B cell (primary cell): ENCODE results near the gene ANTXR2. TPM values are rescaled to one million over a fixed set of nuclear protein-coding genes. Genes with fewer than 3 reads are reported as not detected.

Source experiments
- ATAC-seq: fragments of 200-7000 bp; cut with Tn5 transposase; one replicate; pipeline ENCODE4 v1.10.0; 2021; ENCODE audit warnings: low read depth, mild to moderate bottlenecking, moderate number of reproducible peaks, moderate library complexity
- CTCF ChIA-PET: fragments of 350-600 bp; sonication (Branson Sonifier 250); formaldehyde crosslinking; loops from one replicate; lab custom pipeline; 2021; ENCODE audit warnings: antibody characterized with exemption, inconsistent platforms; lab: Charles Lee
- POLR2A ChIA-PET: fragments of 350-600 bp; sonication (Branson Sonifier 250); formaldehyde crosslinking; loops from one replicate; lab custom pipeline; 2021; ENCODE audit warnings: antibody characterized with exemption; lab: Charles Lee
- DNase-seq: peaks from one replicate; pipeline ENCODE4 v3.0.0; 2013
- H2AFZ ChIP-seq: 2 replicates; pipeline ENCODE4 v1.6.1; 2012; ENCODE audit warnings: mild to moderate bottlenecking, low read depth, low read length; ENCODE audit not compliant: insufficient read depth, poor library complexity, severe bottlenecking
- H3K27ac ChIP-seq, 2 donors: 1 replicate in 1 of 2; 2 replicates in 1 of 2; pipeline ENCODE4 v1.5.1; 2012 to 2013; ENCODE audit warnings: low read length in 2 of 2, mild to moderate bottlenecking in 2 of 2, moderate library complexity in 1 of 2
- H3K27me3 ChIP-seq, 4 experiments: fragments of 200-600 bp in 1 of 4; sonication (generic) in 1 of 4; replicated peaks in 1 of 4; 1 replicate in 2 of 4; 2 replicates in 2 of 4; pipeline versions ENCODE4 v1.6.1 to v1.7.0; 2013 to 2016; ENCODE audit warnings: low read length in 3 of 4, mild to moderate bottlenecking in 2 of 4, mixed read lengths in 1 of 4, moderate library complexity in 1 of 4; ENCODE audit not compliant: insufficient read depth in 4 of 4, control insufficient read depth in 3 of 4; ENCODE audit errors: control extremely low read depth in 1 of 4
- H3K36me3 ChIP-seq, 2 experiments: replicated peaks in 1 of 2; 1 replicate in 1 of 2; 2 replicates in 1 of 2; pipeline versions ENCODE4 v1.6.1 to v1.7.1; 2013; ENCODE audit warnings: low read length in 1 of 2; ENCODE audit not compliant: insufficient read depth in 2 of 2, control insufficient read depth in 1 of 2; ENCODE audit errors: control extremely low read depth in 1 of 2, extremely low read depth in 1 of 2
- H3K4me1 ChIP-seq, 2 donors: fragments of 200-600 bp in 1 of 2; sonication (generic) in 1 of 2; 1 replicate in 1 of 2; 2 replicates in 1 of 2; pipeline versions ENCODE4 v1.5.1 to v1.6.1; 2013 to 2017; ENCODE audit warnings: low read length in 2 of 2; ENCODE audit not compliant: control insufficient read depth in 2 of 2, insufficient read depth in 2 of 2
- H3K4me2 ChIP-seq: replicated peaks from 2 replicates; pipeline ENCODE3; 2012; ENCODE audit warnings: mild to moderate bottlenecking, low read depth, low read length; ENCODE audit not compliant: poor library complexity, severe bottlenecking
- H3K4me3 ChIP-seq, 5 experiments: fragments of 200-600 bp in 1 of 5; sonication (generic) in 1 of 5; 1 replicate in 3 of 5; 2 replicates in 2 of 5; pipeline versions ENCODE4 v1.5.1 to v1.7.0; 2011 to 2016; ENCODE audit warnings: low read length in 4 of 5, mild to moderate bottlenecking in 4 of 5, low read depth in 2 of 5, control low read depth in 1 of 5, moderate library complexity in 1 of 5; ENCODE audit not compliant: insufficient read depth in 1 of 5; ENCODE audit errors: control extremely low read depth in 1 of 5, extremely low read depth in 1 of 5
- H3K79me2 ChIP-seq: fragments of 200-600 bp; sonication (generic); one replicate; pipeline ENCODE4 v1.6.0; 2016; ENCODE audit warnings: low read length; ENCODE audit not compliant: control insufficient read depth, insufficient read depth
- H3K9ac ChIP-seq: fragments of 200-600 bp; sonication (generic); 2 replicates; pipeline ENCODE4 v1.6.1; 2017; ENCODE audit warnings: mild to moderate bottlenecking, low read length, moderate library complexity
- H3K9me3 ChIP-seq, 3 donors: one replicate each; pipeline versions ENCODE4 v1.6.1 to v1.7.1; 2013; ENCODE audit warnings: low read length in 2 of 3; ENCODE audit not compliant: control insufficient read depth in 2 of 3, insufficient read depth in 1 of 3; ENCODE audit errors: control extremely low read depth in 1 of 3
- H4K20me1 ChIP-seq: 2 replicates; pipeline ENCODE4 v1.6.0; 2012; ENCODE audit warnings: mild to moderate bottlenecking, low read length; ENCODE audit not compliant: insufficient read depth, control insufficient read depth, poor library complexity, severe bottlenecking
- H3K27ac Mint-ChIP-seq: one replicate; pipeline ENCODE4 v1.8.0; 2021; ENCODE audit warnings: mixed read lengths
- H3K27me3 Mint-ChIP-seq: one replicate; pipeline ENCODE4 v1.8.0; 2021; ENCODE audit warnings: mixed read lengths
- H3K4me1 Mint-ChIP-seq: one replicate; pipeline ENCODE4 v1.8.0; 2021; ENCODE audit warnings: mixed read lengths
- H3K4me3 Mint-ChIP-seq: one replicate; pipeline ENCODE4 v1.8.0; 2021; ENCODE audit warnings: mixed read lengths
- H3K9me3 Mint-ChIP-seq: one replicate; pipeline ENCODE4 v1.8.0; 2022; ENCODE audit warnings: mixed read lengths; ENCODE audit not compliant: insufficient read depth
- EZH2 ChIP-seq: IDR thresholded peaks from 2 replicates; pipeline ENCODE4 v1.6.1; 2012; ENCODE audit warnings: borderline replicate concordance, low read depth, mild to moderate bottlenecking, moderate library complexity, low read length; ENCODE audit not compliant: insufficient read depth, poor library complexity, severe bottlenecking
- WGBS: methylation state at CpG from one replicate; pipeline ENCODE4 v1.1.5; 2013; ENCODE audit warnings: missing lambda C conversion rate; ENCODE audit not compliant: insufficient coverage; 5-methylcytosine and 5-hydroxymethylcytosine counted together
- intact Hi-C: fragments of 100-400 bp; cut with micrococcal nuclease; formaldehyde crosslinking; loops from one replicate; pipeline ENCODE4 v1.10.0; 2022
- polyA plus RNA-seq: library from polyadenylated mRNA; depleted of rRNA; stranded (reverse); fragments of >200 nt; gene quantifications from 2 replicates; pipeline ENCODE4 v1.2.3, GENCODE V29; 2012
- total RNA-seq, 2 donors: library from RNA; stranded (reverse); fragments of 120-200 nt in 1 of 2; gene quantifications; 1 replicate in 1 of 2; 2 replicates in 1 of 2; pipeline versions ENCODE4 v1.2.3 to v1.2.4, GENCODE V29; 2013 to 2022
- TF ChIP-seq, protein P1 (sequence below): fragments of 200-600 bp; IDR thresholded peaks from one replicate; pipeline ENCODE4 v1.8.0; 2022; ENCODE audit warnings: antibody characterized with exemption, mild to moderate bottlenecking

ANTXR2 gene
- total and polyA plus RNA-seq, 2 donors (not counting 1 experiment from before 2014, with no cell fraction given) = 10.6 to 63.0 TPM

DNA sequence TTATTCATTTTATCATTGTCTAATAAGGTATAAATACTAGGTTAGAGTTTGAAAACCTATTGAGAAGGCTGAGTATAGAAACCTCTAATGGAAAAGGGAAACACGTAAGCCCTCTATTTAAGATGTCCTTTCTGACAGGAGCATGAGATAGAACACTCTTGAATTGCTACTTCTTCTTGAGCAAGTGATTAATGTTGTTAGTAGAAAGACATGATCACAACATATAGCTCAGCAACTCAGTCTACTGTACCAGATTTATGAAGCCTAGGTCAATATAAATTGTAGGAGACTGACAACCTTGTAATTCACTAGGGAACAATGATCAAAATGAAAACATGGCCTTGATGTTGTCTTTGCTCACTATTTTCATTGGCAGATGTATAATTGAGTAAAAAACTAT is 189.7 kb downstream of the ANTXR2 start:
- H3K4me1 Mint-ChIP-seq = no peaks in the 10 kb centered on the region
- H3K79me2 ChIP-seq = no peaks in the 10 kb centered on the region
- H3K4me2 ChIP-seq = no peak overlapping the region
- no peaks in the 10 kb centered on the region for H3K9me3 ChIP-seq
- no peaks in the 10 kb centered on the region for H3K9me3 Mint-ChIP-seq
- H3K4me3 Mint-ChIP-seq = no peak overlapping the region
- peaks cover 0 to 2% (median 0%) of the 10 kb centered on the region in 4 experiments for H3K27me3 ChIP-seq
- ChIA-PET CTCF (no interaction called here), POLR2A (no interaction called here)
- no CpG with 5 or more reads among the region's 1 CpG for WGBS
- no peak overlapping the region for H3K27ac Mint-ChIP-seq
- no peak overlapping the region for H3K4me3 ChIP-seq
- no peaks in the 10 kb centered on the region for H4K20me1 ChIP-seq
- no peak for TF ChIP-seq EZH2
- TF ChIP-seq, protein P1, sequence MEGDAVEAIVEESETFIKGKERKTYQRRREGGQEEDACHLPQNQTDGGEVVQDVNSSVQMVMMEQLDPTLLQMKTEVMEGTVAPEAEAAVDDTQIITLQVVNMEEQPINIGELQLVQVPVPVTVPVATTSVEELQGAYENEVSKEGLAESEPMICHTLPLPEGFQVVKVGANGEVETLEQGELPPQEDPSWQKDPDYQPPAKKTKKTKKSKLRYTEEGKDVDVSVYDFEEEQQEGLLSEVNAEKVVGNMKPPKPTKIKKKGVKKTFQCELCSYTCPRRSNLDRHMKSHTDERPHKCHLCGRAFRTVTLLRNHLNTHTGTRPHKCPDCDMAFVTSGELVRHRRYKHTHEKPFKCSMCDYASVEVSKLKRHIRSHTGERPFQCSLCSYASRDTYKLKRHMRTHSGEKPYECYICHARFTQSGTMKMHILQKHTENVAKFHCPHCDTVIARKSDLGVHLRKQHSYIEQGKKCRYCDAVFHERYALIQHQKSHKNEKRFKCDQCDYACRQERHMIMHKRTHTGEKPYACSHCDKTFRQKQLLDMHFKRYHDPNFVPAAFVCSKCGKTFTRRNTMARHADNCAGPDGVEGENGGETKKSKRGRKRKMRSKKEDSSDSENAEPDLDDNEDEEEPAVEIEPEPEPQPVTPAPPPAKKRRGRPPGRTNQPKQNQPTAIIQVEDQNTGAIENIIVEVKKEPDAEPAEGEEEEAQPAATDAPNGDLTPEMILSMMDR = no peak
- no peak overlapping the region for H3K9ac ChIP-seq
- intact Hi-C loops = no loop called here
- H3K27ac ChIP-seq = no peak overlapping the region
- DNase-seq (no peak), ATAC-seq (no peak)
- no peaks in the 10 kb centered on the region for H3K27me3 Mint-ChIP-seq
- H2AFZ ChIP-seq = no peak overlapping the region
- H3K36me3 ChIP-seq = no peaks in the 10 kb centered on the region
- no peaks in the 10 kb centered on the region for H3K4me1 ChIP-seq

DNA sequence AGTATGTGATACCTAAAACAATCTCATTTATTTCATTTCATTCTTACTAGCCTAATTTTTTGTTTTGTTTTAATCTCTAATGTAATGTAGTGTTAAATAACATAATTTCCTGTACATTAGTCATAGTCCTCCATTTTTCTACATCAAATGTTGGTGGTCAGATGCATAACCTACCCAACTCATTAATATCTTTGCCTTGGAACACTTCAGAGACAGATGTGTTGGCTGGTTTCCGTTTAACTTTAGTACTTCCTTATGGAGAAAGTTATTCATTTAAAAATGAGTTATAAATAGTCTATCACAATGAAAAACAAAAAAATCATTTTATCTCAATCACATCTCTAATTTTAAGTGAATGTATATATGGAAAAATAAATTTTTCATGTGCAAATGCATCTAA is 190.2 kb downstream of the ANTXR2 start:
- H3K4me3 ChIP-seq = no peak overlapping the region
- H4K20me1 ChIP-seq = no peaks in the 10 kb centered on the region
- H3K27ac ChIP-seq = no peak overlapping the region
- Mint-ChIP-seq H3K4me1 (no peaks in the 10 kb centered on the region), H3K27ac (no peak overlapping the region), H3K9me3 (peaks cover under 1% of the 10 kb centered on the region), H3K4me3 (no peak overlapping the region), H3K27me3 (peaks cover 3% of the 10 kb centered on the region)
- ATAC-seq (no peak), DNase-seq (no peak)
- H3K79me2 ChIP-seq = no peaks in the 10 kb centered on the region
- H3K9me3 ChIP-seq = no peaks in the 10 kb centered on the region
- no peaks in the 10 kb centered on the region for H3K4me1 ChIP-seq
- no peak overlapping the region for H3K9ac ChIP-seq
- peaks cover 0 to 2% (median 0%) of the 10 kb centered on the region in 4 experiments for H3K27me3 ChIP-seq
- no peaks in the 10 kb centered on the region for H3K36me3 ChIP-seq
- intact Hi-C loops = no loop called here
- H3K4me2 ChIP-seq = no peak overlapping the region
- CTCF ChIA-PET = no interaction called here
- H2AFZ ChIP-seq = no peak overlapping the region
- TF ChIP-seq, protein P1 = no peak
- TF ChIP-seq EZH2 = no peak
- no CpG with 5 or more reads among the region's 1 CpG for WGBS
- POLR2A ChIA-PET = no interaction called here
